Ovary (tissue), 9 donors: ENCODE data around the gene FAM83D. TPM values are rescaled to one million over a fixed set of nuclear protein-coding genes. Genes with fewer than 3 reads are reported as not detected.

Source experiments
- DNase-seq, 5 donors: peaks; one replicate each; pipeline ENCODE4 v3.0.0-alpha.2; 2019 to 2020
- H3K27ac ChIP-seq, 2 donors: fragments of 200-600 bp; one replicate each; pipeline versions ENCODE4 v1.5.1 to v1.8.0; 2019 to 2022
- H3K27me3 ChIP-seq: fragments of 200-600 bp; one replicate; pipeline ENCODE4 v1.8.0; 2022
- H3K36me3 ChIP-seq: fragments of 200-600 bp; sonication (generic); one replicate; pipeline ENCODE4 v1.5.1; 2019
- H3K4me1 ChIP-seq: one replicate; pipeline ENCODE4 v1.8.1; 2013; ENCODE audit warnings: mild to moderate bottlenecking, moderate library complexity; ENCODE audit not compliant: insufficient read depth
- H3K4me3 ChIP-seq: fragments of 200-600 bp; sonication (generic); one replicate; pipeline ENCODE4 v1.5.1; 2017
- H3K9me3 ChIP-seq, 2 donors: fragments of 200-600 bp in 1 of 2; sonication (generic) in 1 of 2; one replicate each; pipeline versions ENCODE4 v1.5.1 to v1.8.1; 2013 to 2019; ENCODE audit warnings: mild to moderate bottlenecking in 1 of 2, moderate library complexity in 1 of 2
- EP300 ChIP-seq: sonication (generic); formaldehyde crosslinking; IDR thresholded peaks from one replicate; pipeline ENCODE4 v1.6.1; 2017; ENCODE audit warnings: antibody characterized with exemption
- POLR2A ChIP-seq: fragments of 450-650 bp; IDR thresholded peaks from one replicate; pipeline ENCODE4 v1.6.1; 2017; ENCODE audit warnings: antibody characterized with exemption, mild to moderate bottlenecking, moderate library complexity
- WGBS, 3 donors: extraction: QIAGEN DNeasy Blood & Tissue Kit in 1 of 3; methylation state at CpG; one replicate each; pipeline versions ENCODE4 v1.1.5 to v1.1.7; 2013 to 2017; 5-methylcytosine and 5-hydroxymethylcytosine counted together
- intact Hi-C, 4 donors: fragments of 100-400 bp; cut with DNase I; formaldehyde crosslinking; loops; one replicate each; pipeline versions ENCODE4 v1.11.0 to v1.15.1; 2022 to 2023
- polyA plus RNA-seq, 2 donors: library from polyadenylated mRNA; stranded (reverse); fragments of 200-250 nt in 1 of 2; fragments of 350-450 nt in 1 of 2; fragmentation: Illumina TruSeq in 1 of 2; extraction: RNeasy Lipid Tissue Mini Kit (QIAGEN cat#74804) in 1 of 2; gene quantifications; one replicate each; pipeline ENCODE4 v1.2.3, GENCODE V29; 2013 to 2014
- total RNA-seq, 7 donors: library from RNA; depleted of rRNA in 2 of 7; stranded (reverse); fragments of >200 nt in 2 of 7; fragmentation: NEBNext Ultra II Directional in 3 of 7; extraction: Animal tissue kit (Norgen Biotek cat#: 25700) in 3 of 7; gene quantifications; one replicate each; pipeline versions ENCODE4 v1.1.0 to v1.2.4, GENCODE V29; 2016 to 2023
- TF ChIP-seq, protein P1 (sequence below), 3 donors: fragments of 450-650 bp in 2 of 3; fragments of 200-600 bp in 1 of 3; IDR thresholded peaks; one replicate each; pipeline versions ENCODE4 v1.5.1 to v1.8.0; 2016 to 2022; ENCODE audit warnings: antibody characterized with exemption in 3 of 3, mild to moderate bottlenecking in 1 of 3
- donor health status: DM: no; HTN: no; CAD: no; lungs with moderate emphysema.
- donor health status: DM: no; HTN: no; CAD: no.
- donor health status: Bipolar disorder and iron deficiency.
- donor health status: DM: yes; HTN: yes; CAD: no.
- donor health status: DM: no; HTN: no; CAD: no.
- donor health status: DM: yes; HTN: yes; CAD: no.

Gene FAM83D
- total and polyA plus RNA-seq, 9 donors: 0.18 to 2.5 (median 0.62) TPM; not detected in 1

DNA sequence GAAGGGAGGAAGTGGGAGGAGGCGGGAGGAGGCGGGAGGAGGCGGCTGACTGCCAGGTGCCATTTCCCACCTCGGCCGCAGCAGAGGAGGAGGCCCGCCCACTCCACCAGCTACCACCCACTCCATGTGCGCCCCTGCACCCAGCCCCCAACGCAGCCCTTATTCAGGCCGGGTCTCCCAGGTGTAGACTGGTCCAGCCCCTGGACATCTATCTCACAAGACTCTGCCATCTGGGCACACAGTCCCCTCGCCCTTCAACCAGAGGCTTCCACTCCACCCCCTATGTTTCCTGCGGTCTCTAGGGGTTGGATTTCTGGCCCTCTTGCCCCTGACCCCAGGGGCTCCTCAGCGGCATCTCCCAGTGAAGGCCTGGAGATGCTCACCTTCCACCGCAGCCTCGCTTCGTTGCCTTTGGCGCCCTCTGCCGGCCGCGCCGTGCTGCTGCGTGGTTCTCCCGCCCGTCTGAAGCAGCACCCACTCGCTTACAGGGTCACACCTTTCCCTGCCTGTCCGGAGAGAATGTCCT, 32.6 kb upstream of the FAM83D start:
- intact Hi-C loops: loop anchor here in 2 of 4 donors (5.0 to 10.0 kb wide), 2 partner anchors 239 to 246 kb away; no protein-coding TSS in a partner anchor
- Histone ChIP-seq H3K36me3 (no peaks in the 10 kb centered on the region), H3K9me3 (no peaks in the 10 kb centered on the region), H3K4me3 (no peak overlapping the region), H3K4me1 (no peaks in the 10 kb centered on the region), H3K27me3 (no peaks in the 10 kb centered on the region), H3K27ac (no peak overlapping the region)
- TF ChIP-seq EP300: no peak
- TF ChIP-seq, protein P1, sequence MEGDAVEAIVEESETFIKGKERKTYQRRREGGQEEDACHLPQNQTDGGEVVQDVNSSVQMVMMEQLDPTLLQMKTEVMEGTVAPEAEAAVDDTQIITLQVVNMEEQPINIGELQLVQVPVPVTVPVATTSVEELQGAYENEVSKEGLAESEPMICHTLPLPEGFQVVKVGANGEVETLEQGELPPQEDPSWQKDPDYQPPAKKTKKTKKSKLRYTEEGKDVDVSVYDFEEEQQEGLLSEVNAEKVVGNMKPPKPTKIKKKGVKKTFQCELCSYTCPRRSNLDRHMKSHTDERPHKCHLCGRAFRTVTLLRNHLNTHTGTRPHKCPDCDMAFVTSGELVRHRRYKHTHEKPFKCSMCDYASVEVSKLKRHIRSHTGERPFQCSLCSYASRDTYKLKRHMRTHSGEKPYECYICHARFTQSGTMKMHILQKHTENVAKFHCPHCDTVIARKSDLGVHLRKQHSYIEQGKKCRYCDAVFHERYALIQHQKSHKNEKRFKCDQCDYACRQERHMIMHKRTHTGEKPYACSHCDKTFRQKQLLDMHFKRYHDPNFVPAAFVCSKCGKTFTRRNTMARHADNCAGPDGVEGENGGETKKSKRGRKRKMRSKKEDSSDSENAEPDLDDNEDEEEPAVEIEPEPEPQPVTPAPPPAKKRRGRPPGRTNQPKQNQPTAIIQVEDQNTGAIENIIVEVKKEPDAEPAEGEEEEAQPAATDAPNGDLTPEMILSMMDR (IDR thresholded peaks at IDR 0.05): peak in 1 of 3 donors; percentile 47
- 2 to 4% (median 3%) methylated on average over 24 to 25 of the region's 25 CpGs for WGBS, 3 donors
- DNase-seq: peak; percentile 32 to 72 (median 50)

DNA sequence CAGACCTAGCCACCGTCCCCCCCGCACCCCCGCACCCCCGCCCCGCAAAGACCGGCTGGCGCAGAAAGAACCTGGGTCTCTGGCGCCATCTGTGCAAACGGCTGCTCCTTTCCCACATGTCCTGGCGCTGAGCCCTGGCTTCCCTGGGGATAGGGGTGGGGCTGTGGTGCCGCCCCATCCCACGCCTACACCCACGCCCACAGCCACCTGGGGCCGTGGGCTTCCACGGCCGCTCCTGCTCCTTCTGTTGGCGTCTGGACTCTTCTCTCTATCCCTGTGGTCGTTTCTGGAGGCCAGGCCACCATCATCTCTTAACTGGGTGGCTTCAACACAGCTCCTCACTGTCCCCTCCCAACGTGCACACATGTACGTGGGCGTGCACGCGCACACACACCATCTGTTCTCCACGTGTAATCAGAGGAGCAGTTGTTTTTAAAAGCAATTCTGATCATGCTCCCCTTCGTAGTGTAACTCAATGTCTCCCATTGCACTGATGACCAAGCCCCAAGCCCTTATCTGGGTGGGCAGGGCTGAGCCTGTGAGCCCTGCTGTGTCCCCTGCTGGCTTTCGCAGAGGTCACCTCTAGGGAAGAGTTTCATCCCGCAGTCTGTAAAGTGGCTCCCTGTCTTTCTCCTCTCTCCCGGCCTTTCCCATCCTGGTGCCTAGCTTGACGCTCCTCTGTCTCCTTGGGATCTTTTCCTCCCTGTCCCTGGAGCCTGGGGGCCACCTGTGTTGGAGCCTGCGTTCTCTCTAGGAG, 31.9 kb upstream of the FAM83D start:
- intact Hi-C loops: loop anchor here in 2 of 4 donors (5.0 to 10.0 kb wide), 2 partner anchors 239 to 247 kb away; no protein-coding TSS in a partner anchor
- 8 to 12% (median 11%) methylated on average over 30 of the region's 30 CpGs for whole genome bisulfite sequencing, 3 donors
- H3K4me3 ChIP-seq: no peak overlapping the region

DNA sequence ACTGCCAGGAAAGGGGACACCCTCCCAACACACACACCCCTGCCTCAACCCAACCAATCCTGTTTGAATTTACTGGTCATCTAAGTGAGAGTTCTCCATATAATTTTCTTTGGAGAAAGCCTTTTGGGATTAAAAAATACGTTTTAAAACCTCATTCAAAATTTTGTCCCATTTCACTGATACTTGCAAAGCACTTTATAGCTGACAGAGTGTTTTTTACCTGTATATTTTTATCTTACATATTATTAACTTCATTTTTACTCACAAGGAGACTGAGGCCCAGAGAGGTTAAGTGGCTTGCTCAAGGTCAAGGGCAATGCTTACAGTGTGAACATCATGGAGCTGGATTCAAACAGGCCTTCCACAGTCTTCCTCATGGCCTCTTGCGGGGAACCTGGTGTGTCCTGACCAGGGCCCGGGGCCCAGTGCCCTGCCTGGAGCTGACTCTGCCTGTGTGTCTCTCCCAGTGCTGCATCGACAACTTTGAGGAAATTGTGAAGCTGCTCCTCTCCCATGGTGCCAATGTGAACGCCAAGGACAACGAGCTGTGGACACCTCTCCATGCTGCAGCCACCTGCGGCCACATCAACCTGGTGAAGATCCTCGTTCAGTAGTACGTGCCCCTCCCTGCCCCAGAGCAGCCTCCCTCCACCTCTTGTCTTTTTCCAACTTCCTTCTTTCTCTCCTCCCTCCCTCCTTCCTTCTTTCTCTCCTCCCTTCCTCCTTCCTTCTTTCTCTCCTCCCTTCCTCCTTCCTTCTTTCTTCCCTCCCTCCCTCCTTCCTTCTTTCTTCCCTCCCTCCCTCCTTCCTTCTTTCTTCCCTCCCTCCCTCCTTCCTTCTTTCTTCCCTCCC, 30.9 kb upstream of the FAM83D start:
- no peaks in the 10 kb centered on the region for H3K27me3 ChIP-seq
- intact Hi-C loops: loop anchor here in 1 of 4 donors (10.0 kb wide), 1 partner anchor 241 kb away; no protein-coding TSS in a partner anchor
- H3K36me3 ChIP-seq: no peaks in the 10 kb centered on the region
- H3K4me3 ChIP-seq: no peak overlapping the region
- DNase-seq: no peak
- TF ChIP-seq EP300 (no peak), POLR2A (no peak)
- TF ChIP-seq, protein P1 (IDR thresholded peaks at IDR 0.05): no peak
- H3K9me3 ChIP-seq: no peaks in the 10 kb centered on the region
- no peaks in the 10 kb centered on the region for H3K4me1 ChIP-seq
- H3K27ac ChIP-seq: no peak overlapping the region
- 65 to 72% (median 72%) methylated on average over 9 of the region's 9 CpGs for WGBS, 3 donors

More for the DNA sequence above, 31.9 kb upstream of the FAM83D start:
- TF ChIP-seq EP300 (no peak), POLR2A (no peak)
- TF ChIP-seq, protein P1 (IDR thresholded peaks at IDR 0.05): no peak
- Histone ChIP-seq H3K9me3 (no peaks in the 10 kb centered on the region), H3K4me1 (no peaks in the 10 kb centered on the region), H3K27ac (no peak overlapping the region), H3K36me3 (no peaks in the 10 kb centered on the region), H3K27me3 (no peaks in the 10 kb centered on the region)
- no peak for DNase-seq

DNA sequence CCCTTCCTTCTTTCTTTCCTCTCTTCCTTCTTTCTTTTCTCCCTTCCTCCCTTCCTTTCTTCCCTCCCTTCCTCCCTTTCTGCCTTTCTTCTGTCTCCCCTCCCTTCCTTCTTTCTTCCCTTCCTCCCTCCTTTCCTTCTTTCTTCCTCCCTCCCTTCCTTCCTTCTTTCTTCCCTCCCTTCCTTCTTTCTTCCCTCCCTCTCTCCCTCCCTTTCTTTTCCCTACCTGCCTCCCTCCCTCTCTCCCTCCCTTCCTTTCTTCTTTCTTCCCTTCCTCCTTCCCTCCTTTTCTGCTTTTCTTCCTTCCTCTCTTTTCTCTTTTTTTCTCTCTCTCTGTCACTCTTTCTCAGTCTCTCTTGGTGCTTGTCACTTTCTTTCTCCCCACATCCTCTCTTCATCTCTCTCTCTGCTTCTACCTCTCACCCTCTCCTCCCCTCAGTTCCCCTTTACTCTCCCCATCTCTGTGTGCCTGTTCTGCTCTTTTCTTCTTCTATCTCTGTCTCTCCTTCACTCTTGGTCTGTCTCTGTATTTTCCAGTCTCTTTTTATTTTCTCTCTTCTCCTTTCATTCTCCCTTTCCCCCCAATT, 30.1 kb upstream of the FAM83D start:
- no peaks in the 10 kb centered on the region for H3K36me3 ChIP-seq
- H3K4me1 ChIP-seq: no peaks in the 10 kb centered on the region
- no peak overlapping the region for H3K4me3 ChIP-seq
- H3K9me3 ChIP-seq: no peaks in the 10 kb centered on the region
- DNase-seq: no peak
- TF ChIP-seq EP300 (no peak), POLR2A (no peak)
- TF ChIP-seq, protein P1 (IDR thresholded peaks at IDR 0.05): no peak
- H3K27ac ChIP-seq: no peak overlapping the region
- H3K27me3 ChIP-seq: no peaks in the 10 kb centered on the region
- intact Hi-C loops: loop anchor here in 1 of 4 donors (10.0 kb wide), 1 partner anchor 241 kb away; no protein-coding TSS in a partner anchor
